GM19467 (cell line): ENCODE measurements around the gene ZBED1.
"Not testable (repeated sequence)": the region's sequence is repeated elsewhere in the genome, so short reads cannot be mapped to it uniquely, and the experiment has no call there.

ENCODE experiments used
- ATAC-seq: cut with Tn5 transposase; IDR thresholded peaks from one replicate; pipeline ENCODE4 v1.9.1; 2021; ENCODE audit warnings: mild to moderate bottlenecking, moderate library complexity; ENCODE audit not compliant: unreplicated experiment

ZBED1 gene

DNA sequence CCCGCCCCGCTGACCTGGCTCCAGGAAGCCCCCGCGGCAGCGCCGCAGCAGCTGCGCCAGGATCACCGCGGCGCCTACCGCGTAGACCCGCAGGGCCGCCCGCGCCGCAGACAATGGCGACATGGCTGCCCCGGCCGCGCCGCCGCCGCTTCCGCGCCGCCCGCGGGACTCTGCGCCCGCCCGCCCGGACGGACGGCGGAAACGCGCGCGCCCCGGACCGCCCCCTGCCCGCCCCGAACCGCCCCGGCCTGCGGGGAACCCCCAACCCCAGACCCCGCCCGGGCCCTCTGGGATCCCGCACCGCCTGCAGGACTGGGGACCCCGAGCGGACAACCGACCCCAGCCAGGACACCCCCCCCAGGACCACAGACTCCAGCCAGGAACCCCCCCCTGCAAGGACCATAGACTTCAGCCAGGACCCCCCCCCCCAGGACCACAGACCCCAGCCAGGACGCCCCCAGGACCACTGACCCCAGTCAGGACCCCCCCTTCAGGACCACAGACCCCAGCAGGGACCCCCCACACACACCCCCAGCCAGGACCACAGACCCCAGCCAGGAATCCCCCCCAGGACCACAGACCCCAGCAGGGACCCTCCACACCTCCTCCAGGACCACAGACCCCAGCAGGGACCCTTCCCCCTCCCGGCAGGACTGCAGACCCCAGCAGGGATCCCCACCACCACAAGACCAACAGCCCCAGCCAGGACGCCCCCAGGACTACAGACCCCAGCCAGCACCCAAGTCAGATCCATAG, at the start of gene ZBED1, which contains the start of gene DHRSX:
Gene ZBED1 (minus strand): TSS at position 174 of the 756 bp plus-strand sequence. CDS start 10,257 bp downstream, outside the sequence.
Gene DHRSX (minus strand): TSS at position 174 of the 756 bp plus-strand sequence. CDS start 51 bp downstream, at position 123.
- ATAC-seq: peak; percentile 45

DNA sequence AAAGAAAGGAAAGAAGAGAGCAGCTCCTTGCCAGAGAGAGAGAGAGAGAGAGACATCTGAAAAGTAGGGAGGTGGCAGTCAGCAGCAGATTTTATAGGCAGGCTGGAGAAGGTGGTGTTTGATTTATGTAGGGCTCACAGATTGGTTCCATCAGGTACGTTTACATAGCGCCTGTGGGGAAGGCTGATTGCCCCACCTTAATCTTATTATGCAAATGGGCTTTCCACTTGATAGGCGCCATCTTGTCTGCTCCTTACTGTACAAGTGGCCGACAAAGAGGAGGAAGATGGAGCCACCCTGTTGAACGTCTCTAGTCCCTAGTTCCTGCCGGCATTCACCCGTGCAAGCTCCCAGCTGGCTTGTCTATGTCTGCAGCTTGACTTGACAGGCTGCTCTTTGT, 49.1 kb upstream of the ZBED1 start:
- no peak for ATAC-seq

DNA sequence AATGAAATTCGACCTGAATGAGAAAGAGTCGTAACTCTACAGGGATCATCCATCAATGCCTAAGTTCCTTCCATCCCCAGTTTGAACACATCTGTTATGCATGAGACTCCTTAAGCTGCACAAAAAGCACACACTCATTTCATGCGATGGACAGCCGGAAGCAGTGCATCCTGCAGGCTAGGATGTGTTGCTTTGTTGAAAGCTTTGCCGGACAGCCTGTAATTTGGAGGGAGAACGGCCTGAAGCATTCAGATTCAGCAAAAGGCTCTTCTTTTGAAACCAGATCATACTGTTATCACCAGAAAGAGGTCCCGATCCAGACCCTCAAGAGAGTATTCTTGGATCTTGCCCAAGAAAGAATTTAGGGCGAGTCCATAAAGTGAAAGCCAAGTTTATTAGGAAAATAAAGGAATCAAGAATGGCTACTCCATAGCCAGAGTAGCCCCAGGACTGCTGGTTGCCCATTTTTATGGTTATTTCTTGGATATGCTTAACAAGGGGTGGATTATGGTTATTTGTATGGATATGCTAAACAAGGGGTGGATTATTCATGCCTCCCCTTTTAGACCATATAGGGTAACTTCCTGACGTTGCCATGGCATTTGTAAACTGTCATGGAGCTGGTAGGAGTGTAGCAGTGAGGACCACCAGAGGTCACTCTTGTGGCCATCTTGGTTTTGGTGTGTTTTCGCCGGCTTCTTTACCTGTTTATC, 48.1 kb upstream of the ZBED1 start:
- ATAC-seq: no peak

DNA sequence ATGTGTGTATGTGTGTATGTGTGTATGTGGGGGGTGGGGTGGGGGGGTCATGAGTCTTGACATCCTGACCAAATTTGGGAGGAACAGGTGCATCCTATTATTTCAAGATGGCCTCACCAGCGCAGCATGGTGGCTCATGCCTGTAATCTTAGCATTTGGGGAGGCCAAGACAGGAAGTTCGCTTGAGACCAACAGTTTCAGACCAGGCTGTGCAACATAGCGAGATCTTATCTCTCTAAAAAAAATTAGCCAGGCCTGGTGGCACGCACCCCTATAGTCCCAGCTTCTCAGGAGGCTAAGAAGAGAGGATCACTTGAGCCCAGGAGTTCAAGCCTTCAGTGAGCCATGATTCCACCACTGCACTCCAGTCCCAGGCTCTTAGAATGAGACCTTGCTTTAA, 47.0 kb upstream of the ZBED1 start:
- ATAC-seq: no peak

DNA sequence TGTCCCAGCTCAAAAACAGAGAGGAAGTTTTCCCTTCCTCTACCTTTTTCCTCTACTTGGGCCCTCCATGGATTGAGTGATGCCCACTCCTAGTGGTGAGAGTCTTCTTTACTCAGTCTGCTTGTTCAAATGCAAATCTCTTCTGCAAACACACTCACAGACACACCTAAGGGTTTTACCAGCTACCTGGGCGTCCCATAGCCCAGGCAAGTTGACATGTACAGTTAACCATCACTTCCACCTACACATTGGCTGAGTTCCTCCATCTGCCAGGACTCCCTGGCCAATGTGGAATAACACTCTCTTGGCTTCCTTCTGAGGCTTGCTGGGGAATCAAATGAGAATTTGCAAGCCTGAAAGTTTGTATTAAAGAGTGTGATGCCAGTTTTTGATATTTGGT, 45.7 kb upstream of the ZBED1 start:
- ATAC-seq: no peak

DNA sequence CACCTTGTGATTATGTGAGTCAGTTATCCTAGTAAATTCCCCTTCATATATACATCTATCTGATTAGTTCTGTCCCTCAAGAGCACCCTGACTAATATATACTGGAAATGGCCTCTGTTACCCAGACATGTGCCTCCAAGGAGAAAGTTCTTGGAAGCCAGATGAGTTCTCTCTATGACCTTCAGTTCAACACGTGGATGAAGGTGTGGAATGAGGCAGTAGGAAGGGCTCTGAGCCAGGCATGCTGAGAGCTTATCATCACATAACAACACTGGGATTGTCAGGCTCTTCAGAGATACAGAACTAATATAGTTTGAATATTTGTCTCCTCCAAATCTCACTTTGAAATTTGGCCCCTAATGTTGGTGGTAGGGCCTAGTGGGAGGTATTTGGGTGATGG, 44.4 kb upstream of the ZBED1 start:
- ATAC-seq: no peak

DNA sequence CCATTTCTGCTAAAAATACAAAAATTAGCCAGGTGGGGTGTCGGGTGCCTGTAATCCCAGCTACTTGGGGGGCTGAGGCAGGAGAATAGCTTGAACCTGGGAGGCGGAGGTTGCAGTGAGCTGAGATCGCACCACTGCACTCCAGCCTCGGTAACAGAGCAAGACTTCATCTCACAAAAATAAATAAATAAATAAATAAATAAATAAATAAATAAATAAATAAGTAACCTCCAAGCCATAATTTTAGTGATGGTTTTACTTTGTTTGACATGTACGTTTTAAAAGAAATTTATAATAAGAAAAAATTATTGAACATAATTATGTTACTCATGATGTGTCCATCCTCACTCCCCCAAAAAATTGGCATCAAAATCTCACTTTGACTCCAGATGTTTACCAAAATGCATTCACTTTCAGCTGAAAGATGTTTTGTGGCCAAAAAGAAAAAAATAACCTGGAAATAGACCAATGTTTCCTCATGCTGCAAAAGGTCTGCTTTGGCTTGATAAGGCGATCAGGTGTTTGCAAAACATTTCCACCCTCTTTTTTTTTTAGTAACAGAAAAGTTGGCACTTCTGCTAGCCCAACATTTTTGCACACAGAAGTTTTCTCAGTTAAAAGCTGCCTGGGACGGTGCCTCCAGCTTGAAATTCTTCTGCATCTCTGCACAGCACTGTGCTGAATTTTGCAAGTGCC, 42.2 kb upstream of the ZBED1 start:
- ATAC-seq: no peak

DNA sequence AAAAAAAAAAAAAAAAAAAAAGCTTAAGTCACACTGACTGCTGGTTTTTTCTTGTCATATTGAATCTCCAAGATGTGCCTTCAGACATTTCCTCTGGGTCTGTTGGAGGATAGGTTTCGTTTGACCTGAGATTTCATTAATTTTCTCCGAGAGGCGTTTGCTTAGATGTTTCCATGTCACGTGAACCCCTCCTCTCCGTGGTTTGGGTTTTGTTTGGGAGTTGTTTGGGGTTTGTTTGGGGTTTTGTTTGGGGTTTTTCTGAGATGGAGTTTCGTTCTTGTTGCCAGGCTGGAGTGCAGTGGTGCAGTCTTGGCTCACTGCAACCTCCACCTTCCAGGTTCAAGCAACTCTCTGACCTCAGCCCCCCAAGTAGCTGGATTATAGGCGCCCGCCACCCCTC, 40.8 kb upstream of the ZBED1 start:
- ATAC-seq: no peak

DNA sequence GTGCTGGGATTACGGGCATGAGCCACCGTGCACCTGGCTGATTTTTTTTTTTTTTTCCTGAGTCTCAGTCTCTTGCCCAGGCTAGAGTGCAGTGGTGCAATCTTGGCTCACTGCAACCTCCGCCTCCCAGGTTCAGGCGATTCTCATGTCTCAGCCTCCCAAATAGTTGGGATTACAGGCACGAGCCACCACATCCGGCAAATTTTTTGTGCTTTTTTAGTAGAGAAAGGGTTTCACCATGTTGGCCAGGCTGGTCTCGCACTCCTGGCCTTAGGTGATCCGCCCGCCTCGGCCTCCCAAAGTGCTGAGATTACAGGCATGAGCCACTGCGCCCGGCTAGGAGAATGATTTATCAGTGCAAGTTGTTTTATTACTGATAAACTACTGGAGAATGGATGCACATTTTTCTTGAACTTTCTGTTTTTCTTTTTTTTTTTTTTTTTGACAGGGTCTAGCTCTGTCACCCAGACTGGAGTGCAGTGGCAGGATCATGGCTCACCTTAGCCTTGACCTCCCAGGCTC, 39.7 kb upstream of the ZBED1 start:
- ATAC-seq: no peak

DNA sequence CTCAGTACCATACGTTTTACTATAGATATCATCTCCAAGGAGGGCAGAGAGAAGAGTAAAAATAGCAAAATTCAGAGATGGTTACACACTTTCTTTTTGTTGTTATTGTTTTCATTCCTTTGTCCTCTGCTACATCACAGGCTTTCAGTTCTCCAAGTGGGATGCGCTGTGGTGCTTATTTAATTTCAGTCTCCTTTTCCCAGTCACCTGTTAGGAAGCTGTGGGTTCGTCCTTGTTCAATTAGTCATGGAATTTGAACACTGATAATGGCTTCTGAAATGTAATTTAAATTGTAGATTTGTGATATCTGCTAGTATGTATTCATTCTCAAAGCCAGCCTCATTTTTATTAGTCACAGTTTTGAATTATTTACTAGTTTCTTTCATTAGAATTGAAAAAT, 38.8 kb upstream of the ZBED1 start:
- no peak for ATAC-seq

DNA sequence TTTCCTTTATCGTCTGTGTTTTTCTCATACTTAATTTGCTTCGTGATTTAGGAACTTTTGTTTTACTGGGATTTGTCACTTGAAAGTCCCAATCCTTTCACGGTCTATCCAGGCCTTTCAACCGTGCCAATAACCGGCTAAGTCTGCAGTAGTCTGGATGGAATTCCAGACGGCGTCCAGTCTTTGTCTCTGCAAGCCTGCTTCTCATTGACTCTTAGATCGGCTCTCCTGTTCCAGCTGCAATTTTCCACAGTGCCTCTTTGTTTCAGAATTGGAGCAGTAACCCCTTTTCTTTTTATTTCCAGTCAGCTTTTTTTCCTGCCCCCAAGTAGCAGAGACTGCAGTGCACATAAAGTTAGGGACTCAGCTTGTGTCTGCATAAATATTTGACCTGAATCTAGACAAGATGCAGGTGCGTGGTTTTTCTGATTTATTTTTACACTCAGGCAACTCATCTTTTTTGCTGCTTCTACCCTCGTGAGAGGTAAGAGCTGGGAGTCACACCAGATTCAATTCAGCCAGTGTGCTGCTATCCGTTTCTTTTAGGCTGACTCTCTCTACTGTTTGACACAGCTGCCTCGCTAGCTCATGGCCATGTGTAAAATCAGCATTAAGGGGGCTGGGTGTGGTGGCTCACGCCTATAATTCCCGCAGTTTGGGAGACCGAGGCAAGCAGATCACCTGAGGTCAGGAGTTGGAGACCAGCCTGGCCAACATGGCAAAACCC, 37.4 kb upstream of the ZBED1 start:
- no peak for ATAC-seq

DNA sequence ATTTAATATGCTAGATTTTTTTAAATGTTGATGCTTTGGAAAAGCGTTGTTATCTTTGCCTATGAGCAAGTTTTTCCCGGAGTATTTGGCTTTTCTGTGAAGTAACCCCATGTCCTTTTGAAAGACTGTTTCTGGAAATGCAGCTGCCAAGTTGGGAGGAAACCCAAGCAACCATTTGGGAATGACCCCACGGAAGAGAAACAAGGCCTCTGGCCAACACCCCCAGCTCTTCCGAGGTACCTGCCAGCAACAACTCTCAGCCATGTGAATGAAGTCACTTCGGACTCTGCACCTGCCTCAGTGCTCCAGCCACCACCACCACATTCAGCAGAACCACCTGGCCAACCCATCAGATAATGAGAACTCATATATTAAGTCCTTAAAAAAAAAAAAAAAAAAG, 36.2 kb upstream of the ZBED1 start:
- ATAC-seq: no peak

DNA sequence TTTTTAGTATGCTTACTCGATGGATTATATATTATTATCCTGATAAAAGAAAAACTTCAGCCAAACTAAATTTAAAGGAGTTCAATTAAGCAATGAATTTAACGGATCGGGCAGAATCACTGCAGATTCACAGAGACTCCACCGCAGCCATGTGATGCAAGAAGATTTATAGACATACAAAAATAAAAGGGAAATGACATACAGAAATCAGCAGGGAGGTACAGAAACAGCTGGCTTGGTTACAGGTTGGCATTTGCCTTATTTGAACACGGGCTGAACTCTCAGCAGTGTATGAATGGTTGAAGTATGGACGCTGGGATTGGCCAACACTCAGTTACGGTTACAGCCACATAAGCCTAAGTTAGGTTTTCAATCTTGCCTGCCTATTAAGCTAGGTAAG, 35.4 kb upstream of the ZBED1 start:
- ATAC-seq: no peak

DNA sequence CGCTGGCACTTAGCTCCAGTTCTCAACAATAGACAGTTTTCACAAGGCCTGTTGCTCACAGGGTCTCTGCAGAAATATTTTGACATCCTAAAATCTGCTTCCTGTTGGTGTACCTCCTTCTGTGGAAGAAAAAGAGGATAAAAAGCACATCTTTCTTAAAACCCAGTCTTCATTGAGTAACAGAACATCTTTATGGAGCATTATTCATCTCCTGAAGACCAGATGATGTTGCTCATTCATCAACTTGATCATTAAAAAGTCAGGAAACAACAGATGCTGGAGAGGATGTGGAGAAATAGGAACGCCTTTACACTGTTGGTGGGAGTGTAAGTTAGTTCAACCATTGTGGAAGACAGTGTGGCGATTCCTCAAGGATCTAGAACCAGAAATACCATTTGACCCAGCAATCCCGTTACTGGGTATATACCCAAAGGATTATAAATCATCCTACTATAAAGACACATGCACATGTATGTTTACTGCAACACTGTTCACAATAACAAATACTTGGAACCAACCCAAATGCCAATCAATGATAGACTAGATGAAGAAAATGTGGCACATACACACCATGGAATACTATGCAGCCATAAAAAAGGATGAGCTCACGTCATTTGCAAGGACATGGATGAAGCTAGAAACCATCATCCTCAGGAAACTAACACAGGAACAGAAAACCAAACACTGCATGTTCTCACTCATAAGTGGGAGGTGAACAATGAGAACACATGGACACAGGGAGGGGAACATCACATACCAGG, 33.7 kb upstream of the ZBED1 start:
- not testable (repeated sequence) for ATAC-seq

DNA sequence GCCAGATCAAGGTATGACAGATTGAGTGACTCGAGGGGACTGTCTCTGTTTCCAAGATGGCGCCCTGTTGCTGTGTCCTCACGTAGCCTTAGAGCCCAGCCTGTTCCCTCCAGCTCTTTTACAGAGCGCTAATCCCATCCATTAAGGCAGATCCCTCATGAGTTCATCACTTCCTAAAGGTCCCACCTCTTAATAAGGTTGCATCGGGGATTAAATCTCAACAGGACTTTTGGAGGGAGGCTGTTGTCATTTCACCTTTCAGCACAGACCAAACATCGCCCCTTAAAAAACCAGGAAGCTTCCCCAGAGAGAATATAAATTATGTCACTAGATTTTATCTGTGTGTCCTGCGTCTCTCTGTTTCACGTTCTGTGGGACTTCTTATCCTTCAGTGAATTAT, 32.6 kb upstream of the ZBED1 start:
- no peak for ATAC-seq

DNA sequence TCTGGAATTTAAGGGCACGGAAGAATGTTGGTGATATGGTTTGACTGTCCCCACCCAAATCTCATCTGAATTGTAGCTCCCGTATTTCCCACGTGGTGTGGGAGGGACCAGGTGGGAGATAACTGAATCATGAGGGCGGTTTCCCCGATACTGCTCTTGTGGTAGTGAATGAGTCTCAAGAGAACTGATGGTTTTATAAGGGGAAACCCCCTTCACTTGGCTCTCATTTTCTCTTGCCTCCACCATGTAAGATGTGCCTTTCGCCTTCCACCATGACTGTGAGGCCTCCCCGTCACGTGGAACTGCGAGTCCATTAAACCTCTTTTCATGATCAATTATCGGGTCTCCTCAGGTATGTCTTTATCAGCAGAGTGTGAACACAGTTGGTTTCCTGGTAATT, 25.6 kb upstream of the ZBED1 start:
- no peak for ATAC-seq

DNA sequence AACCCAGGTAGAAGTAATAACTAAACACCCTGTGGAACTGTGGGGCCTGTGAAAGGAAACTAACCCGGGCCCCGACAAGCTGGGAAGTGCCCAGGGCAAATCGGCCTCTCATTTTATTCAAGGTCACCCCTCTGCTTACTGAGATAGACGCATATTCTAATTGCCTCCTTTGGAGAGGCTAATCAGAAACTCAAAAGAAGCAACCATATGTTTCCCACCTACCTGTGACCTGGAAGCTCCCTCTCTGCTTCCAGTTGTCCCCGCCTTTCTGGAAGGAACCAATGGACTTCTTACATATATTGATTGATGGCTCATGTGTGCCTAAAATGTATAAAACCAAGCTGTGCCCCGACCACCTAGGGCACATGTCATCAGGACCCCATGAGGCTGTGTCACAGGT, 23.1 kb upstream of the ZBED1 start:
- ATAC-seq: no peak

DNA sequence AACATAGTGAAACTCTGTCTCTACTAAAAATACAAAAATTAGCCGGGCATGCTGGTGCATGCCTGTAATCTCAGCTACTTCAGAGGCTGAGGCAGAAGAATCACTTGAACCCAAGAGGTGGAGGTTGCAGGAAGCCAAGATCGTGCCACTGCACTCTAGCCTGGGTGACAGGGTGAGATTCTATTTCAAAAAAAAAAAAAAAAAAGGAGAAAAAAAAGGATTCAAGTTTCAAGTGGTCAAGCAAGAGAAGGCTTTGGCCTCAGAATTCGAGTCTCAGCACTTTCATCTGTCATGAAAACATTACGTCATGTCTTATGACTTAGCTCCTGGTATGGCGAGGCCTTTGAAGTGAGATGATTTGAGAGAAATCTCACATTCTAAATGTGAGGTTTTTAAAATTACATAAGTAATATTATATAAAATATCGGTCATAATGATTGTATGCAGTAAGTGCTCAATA, 21.2 kb upstream of the ZBED1 start:
- ATAC-seq: peak; percentile 21

DNA sequence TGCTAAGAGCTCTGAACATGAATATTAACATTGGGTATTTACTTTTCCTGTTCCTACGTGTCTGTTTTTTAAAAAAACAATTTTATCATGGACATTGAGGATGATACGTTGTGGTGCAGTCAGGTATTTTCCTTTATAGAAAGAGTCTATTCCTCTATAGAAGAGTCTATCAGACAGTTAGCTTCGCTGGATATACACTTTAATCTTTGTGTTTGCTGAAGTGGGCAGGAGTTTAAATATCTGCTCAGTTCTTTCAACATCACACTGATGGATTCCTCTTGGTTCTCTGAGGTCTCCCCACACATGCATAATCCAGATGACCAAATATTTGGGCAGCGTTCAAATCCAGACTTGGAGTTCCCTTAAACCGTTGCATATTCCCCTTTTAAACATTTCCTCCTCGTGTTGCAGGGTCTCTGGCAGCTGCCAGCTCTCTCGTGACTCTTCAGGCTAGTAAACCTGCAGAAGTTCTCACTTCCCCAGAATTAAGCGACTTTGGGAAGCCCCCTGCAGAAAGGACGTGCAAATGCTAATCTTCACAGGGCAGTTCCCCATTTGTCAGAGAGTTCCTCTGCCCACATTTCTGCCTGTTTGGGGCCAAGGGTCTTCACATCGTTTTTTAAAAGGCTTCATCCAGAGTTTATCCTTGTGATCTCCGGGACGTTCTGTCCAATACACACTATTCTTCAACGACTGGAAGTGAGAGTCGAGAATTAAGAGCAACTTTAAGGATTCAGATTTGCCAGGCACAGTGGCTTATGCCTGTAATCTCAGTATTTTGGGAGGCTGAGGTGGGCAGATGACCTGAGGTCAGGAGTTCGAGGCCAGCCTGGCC, 20.5 kb upstream of the ZBED1 start:
- peak; percentile 70 for ATAC-seq
